ENCODE results near the gene TEDDM1. TPM values are rescaled to one million over a fixed set of nuclear protein-coding genes. Genes with fewer than 3 reads are reported as not detected.
"Not testable (repeated sequence)": the region's sequence is repeated elsewhere in the genome, so short reads cannot be mapped to it uniquely, and the experiment has no call there.

Gene TEDDM1, protein sequence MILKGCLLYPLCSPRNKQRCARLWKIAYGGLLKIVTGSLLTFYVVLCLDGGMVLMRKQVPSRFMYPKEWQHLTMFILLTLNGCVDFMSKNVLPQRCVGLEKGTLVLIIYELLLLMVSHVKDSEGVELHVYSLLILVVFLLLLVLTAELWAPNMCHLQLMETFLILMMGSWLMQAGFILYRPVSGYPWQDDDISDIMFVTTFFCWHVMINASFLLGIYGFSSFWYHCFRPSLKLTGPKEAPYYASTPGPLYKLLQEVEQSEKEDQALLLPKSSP
- total RNA-seq, result not detected

DNA sequence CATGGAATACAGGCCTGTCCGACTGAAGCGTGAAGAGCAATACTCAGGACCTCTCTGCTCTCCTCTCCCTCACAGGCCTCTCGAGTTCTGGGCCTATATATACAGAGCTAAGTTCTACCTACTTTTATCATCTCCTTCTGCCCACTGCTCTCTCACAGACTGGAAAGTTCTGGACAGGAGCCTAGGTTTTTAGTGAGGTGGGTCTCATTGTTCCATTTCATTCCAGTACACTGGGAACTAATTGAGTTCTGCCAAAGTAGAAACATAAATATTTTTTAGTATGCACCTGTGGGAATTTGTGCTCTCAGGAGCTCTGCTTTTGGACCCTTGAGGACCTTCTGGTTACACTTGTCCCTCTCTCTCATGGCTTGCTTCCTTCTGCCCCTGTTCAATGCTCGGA is at the start of gene TEDDM1:
Gene TEDDM1 (minus strand): TSS at position 101 of the 400 bp plus-strand sequence. CDS start 182 bp downstream, outside the sequence.
- Histone ChIP-seq H3K4me3 (no peak within 1 kb of the TSS), H3K27ac (no peak within 1 kb of the TSS), H3K27me3 (replicated peaks; ENCODE audit: insufficient read depth) (no peaks in the 10 kb centered on the region), H3K9me3 (no peaks in the 10 kb centered on the region), H3K4me1 (replicated peaks) (no peaks in the 10 kb centered on the region), H3K36me3 (no peaks in the 10 kb centered on the region)
- intact Hi-C loops (cut with DNase I), result no loop called here
- TF ChIP-seq POLR2AphosphoS5 (IDR thresholded peaks at IDR 0.05) (no peak), POLR2A (IDR thresholded peaks at IDR 0.05) (no peak)
- TF ChIP-seq, protein P1, sequence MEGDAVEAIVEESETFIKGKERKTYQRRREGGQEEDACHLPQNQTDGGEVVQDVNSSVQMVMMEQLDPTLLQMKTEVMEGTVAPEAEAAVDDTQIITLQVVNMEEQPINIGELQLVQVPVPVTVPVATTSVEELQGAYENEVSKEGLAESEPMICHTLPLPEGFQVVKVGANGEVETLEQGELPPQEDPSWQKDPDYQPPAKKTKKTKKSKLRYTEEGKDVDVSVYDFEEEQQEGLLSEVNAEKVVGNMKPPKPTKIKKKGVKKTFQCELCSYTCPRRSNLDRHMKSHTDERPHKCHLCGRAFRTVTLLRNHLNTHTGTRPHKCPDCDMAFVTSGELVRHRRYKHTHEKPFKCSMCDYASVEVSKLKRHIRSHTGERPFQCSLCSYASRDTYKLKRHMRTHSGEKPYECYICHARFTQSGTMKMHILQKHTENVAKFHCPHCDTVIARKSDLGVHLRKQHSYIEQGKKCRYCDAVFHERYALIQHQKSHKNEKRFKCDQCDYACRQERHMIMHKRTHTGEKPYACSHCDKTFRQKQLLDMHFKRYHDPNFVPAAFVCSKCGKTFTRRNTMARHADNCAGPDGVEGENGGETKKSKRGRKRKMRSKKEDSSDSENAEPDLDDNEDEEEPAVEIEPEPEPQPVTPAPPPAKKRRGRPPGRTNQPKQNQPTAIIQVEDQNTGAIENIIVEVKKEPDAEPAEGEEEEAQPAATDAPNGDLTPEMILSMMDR (IDR thresholded peaks at IDR 0.05), result no peak
- DNase-seq (ENCODE audit: low spot score), result no peak
- WGBS, result 93% methylated on average over 4 of the region's 4 CpGs

DNA sequence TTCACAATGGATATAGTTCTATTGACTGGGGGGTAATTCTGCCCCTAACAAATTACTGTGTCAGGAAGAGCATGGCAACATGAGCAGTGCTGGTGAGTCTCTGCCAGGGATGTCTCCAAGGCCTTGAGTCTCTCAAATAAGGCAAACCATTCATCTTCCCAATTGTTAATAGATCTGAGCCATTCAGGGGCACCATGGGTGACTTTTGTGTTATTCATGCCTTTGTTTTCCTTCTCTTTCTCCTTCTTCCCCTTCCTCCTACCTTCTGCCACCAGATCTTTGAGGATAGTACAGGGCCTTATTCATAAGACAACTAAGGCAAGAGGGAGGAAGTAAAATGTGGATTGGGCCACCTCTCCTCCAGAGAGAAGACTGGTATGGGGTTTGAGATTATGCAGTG is 49.6 kb upstream of the TEDDM1 start, which contains the start of gene RGSL1:
Gene RGSL1 (plus strand): TSS at position 60 of the 400 bp plus-strand sequence. CDS start 20 bp downstream, at position 80.
- H3K4me1 ChIP-seq (replicated peaks), result no peaks in the 10 kb centered on the region
- TF ChIP-seq POLR2AphosphoS5 (IDR thresholded peaks at IDR 0.05) (no peak), POLR2A (IDR thresholded peaks at IDR 0.05) (no peak)
- TF ChIP-seq, protein P1 (IDR thresholded peaks at IDR 0.05), result no peak
- H3K4me3 ChIP-seq, result no peak within 1 kb of the TSS
- H3K36me3 ChIP-seq, result no peaks in the 10 kb centered on the region
- no peaks in the 10 kb centered on the region for H3K27me3 ChIP-seq (replicated peaks; ENCODE audit: insufficient read depth)
- H3K9me3 ChIP-seq, result no peaks in the 10 kb centered on the region
- intact Hi-C loops (cut with DNase I), result no loop called here
- H3K27ac ChIP-seq, result no peak within 1 kb of the TSS
- DNase-seq (ENCODE audit: low spot score), result no peak

DNA sequence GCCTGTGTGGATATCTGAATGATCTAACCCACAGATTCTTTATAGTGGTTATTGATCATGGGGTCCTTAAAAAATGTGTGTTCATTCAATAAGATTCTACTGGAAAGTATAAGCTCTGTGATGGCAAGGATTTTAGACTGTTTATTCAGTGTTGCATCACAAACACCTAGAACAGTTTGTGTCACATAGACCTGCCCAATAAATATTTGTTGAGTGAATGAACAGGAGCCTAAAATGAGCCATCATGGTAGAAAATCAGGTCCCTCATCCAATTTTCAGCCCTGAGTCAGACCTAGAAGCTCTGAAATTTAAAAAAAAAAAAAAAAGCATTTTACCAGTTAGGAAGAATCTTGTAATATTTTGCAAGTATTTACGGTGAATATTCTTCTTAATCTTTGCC is 47.2 kb upstream of the TEDDM1 start:
- Histone ChIP-seq H3K27ac (no peak overlapping the region), H3K4me1 (replicated peaks) (no peaks in the 10 kb centered on the region), H3K9me3 (no peaks in the 10 kb centered on the region), H3K27me3 (replicated peaks; ENCODE audit: insufficient read depth) (no peaks in the 10 kb centered on the region), H3K36me3 (no peaks in the 10 kb centered on the region), H3K4me3 (no peak overlapping the region)
- DNase-seq (ENCODE audit: low spot score), result no peak
- WGBS, result 82% methylated on average over 1 of the region's 1 CpG
- intact Hi-C loops (cut with DNase I), result no loop called here
- TF ChIP-seq, protein P1 (IDR thresholded peaks at IDR 0.05), result no peak
- TF ChIP-seq POLR2A (IDR thresholded peaks at IDR 0.05), result no peak
- TF ChIP-seq POLR2AphosphoS5 (IDR thresholded peaks at IDR 0.05), result no peak

DNA sequence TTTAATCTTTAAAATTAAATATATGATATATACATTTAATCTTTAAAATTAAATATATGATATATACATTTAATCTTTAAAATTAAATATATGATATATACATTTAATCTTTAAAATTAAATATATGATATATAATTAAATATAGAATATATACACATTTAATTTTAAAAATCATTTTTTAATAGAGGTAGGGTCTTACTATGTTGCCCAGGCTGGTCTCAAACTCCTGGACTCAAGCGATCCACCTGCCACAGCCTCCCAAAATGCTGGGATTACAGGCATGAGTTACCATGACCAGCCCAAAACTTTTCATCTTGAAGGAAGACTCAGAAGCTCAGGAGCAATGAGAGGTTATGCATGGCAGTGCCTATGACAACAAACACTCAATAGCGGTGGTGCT is 46.7 kb upstream of the TEDDM1 start:
- 98% methylated on average over 2 of the region's 2 CpGs for whole genome bisulfite sequencing
- H3K9me3 ChIP-seq; H3K4me3 ChIP-seq; H3K36me3 ChIP-seq; H3K27ac ChIP-seq; DNase-seq (ENCODE audit: low spot score); intact Hi-C loops (cut with DNase I); H3K4me1 ChIP-seq (replicated peaks); H3K27me3 ChIP-seq (replicated peaks; ENCODE audit: insufficient read depth): not testable (repeated sequence)

DNA sequence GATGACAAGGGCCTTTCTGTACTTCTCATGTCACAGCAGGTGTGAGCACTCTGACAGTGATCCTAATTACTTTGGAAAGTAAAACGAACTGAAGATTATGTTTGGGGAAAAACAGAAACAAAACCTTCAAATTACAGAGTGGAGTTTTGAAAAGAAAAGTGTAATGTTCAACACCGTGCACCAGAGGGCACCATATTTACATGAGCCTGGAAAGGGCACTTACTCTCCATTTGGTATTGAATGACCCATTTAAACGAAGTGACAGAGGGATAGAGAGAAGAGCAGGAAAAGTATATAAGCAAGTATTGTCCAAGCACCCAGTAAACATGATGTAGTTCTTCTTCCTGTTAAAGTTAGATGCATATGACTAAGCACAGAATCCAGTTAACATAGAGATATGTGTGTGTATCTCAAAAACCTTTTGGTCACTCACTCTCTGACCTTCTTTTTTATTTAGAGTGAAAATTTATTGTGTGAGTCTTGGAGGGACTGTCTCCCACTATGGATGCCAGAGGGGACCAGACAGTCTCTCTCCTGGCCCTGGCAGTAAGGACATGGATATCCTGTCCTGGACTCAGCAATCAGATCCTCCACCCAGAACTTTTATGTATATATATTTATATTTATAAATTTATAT is 45.7 kb upstream of the TEDDM1 start:
- no peak for DNase-seq (ENCODE audit: low spot score)
- H3K4me3 ChIP-seq, result no peak overlapping the region
- H3K36me3 ChIP-seq, result no peaks in the 10 kb centered on the region
- 3% methylated on average over 3 of the region's 3 CpGs for whole genome bisulfite sequencing
- H3K9me3 ChIP-seq, result no peaks in the 10 kb centered on the region
- intact Hi-C loops (cut with DNase I), result no loop called here
- no peaks in the 10 kb centered on the region for H3K4me1 ChIP-seq (replicated peaks)
- no peak overlapping the region for H3K27ac ChIP-seq
- no peak for TF ChIP-seq POLR2AphosphoS5 (IDR thresholded peaks at IDR 0.05)
- TF ChIP-seq, protein P1 (IDR thresholded peaks at IDR 0.05), result peak in 3 of 4 experiments; percentile 45 to 61 (median 51)
- H3K27me3 ChIP-seq (replicated peaks; ENCODE audit: insufficient read depth), result no peaks in the 10 kb centered on the region
